GM19395 (cell line): ENCODE data around the gene ACTRT2.

Experiments
- ATAC-seq: cut with Tn5 transposase; IDR thresholded peaks from one replicate; pipeline ENCODE4 v1.9.1; 2021; ENCODE audit warnings: mild to moderate bottlenecking, moderate library complexity; ENCODE audit not compliant: unreplicated experiment

ACTRT2 gene

GRCh38 chr1:2983706-2984398 is 37.4 kb upstream of the ACTRT2 start:
- ATAC-seq = no peak

- ATAC-seq = no peak
Measured at GRCh38 chr1:2984399-2985061, 36.7 kb upstream of the ACTRT2 start.

GRCh38 chr1:2985067-2985561 is 36.2 kb upstream of the ACTRT2 start:
- ATAC-seq = no peak

- ATAC-seq = no peak
Measured at GRCh38 chr1:2985694-2986548, 35.3 kb upstream of the ACTRT2 start.

GRCh38 chr1:2986549-2987305 is 34.5 kb upstream of the ACTRT2 start:
- ATAC-seq = no peak

GRCh38 chr1:2987773-2988172 is 33.5 kb upstream of the ACTRT2 start:
- no peak for ATAC-seq

- ATAC-seq = no peak
Measured at GRCh38 chr1:2988256-2988655, 33.0 kb upstream of the ACTRT2 start.

GRCh38 chr1:2989185-2989584 is 32.1 kb upstream of the ACTRT2 start:
- no peak for ATAC-seq

GRCh38 chr1:2989976-2990375 is 31.3 kb upstream of the ACTRT2 start:
- no peak for ATAC-seq

GRCh38 chr1:2990376-2991115 is 30.7 kb upstream of the ACTRT2 start:
- ATAC-seq = no peak

GRCh38 chr1:2991753-2992495 is 29.3 kb upstream of the ACTRT2 start:
- ATAC-seq = no peak

- no peak for ATAC-seq
Measured at GRCh38 chr1:2998503-2999100, 22.7 kb upstream of the ACTRT2 start.

GRCh38 chr1:2999138-2999537 is 22.1 kb upstream of the ACTRT2 start:
- ATAC-seq = no peak

- no peak for ATAC-seq
Measured at GRCh38 chr1:2999571-2999970, 21.7 kb upstream of the ACTRT2 start.

GRCh38 chr1:3000214-3000613 is 21.1 kb upstream of the ACTRT2 start:
- no peak for ATAC-seq

- ATAC-seq = no peak
Measured at GRCh38 chr1:3000671-3001470, 20.4 kb upstream of the ACTRT2 start.

GRCh38 chr1:3001471-3002348 is 19.6 kb upstream of the ACTRT2 start:
- ATAC-seq = no peak
